Measurements from ENCODE around the gene DCAF17.
A peak's percentile ranks its signal among the peaks of the same experiment; 100 is the strongest.

The DCAF17 gene

DNA sequence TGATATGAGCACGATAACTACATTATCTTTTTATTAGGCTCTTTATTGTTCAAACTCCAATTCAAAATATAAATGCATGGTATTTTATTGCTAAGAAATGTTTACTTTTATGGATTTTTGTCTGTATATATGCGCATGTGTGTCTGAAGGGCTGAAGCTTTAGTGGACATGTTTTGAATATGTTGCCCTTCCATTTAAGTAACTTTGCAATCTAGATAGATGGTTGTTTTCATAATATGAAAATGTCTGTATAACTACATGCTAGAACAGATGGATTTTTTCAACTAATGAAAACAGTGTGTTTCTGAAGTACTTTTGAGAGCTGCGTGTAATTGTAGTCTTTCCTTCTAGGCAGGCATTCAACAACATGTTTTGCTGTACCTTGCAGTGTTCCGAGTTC, 18.7 kb downstream of the DCAF17 start (continued):
- TF ChIP-seq HOXC10 (CRISPR knock-in tag; IDR thresholded peaks at IDR 0.05) (no peak), ZNF670 (tag by site-specific recombination; IDR thresholded peaks at IDR 0.05; ENCODE audit: low read depth) (no peak), ZNF785 (tag by site-specific recombination; IDR thresholded peaks at IDR 0.05) (no peak), KLF10 (tag by site-specific recombination; IDR thresholded peaks at IDR 0.05) (no peak)

- Histone ChIP-seq H3K9me3 (ENCODE audit: control insufficient read depth, insufficient read depth, low read depth, low read length) (no peaks in the 10 kb centered on the region), H3K36me3 (ENCODE audit: control insufficient read depth in 2 of 2, insufficient read depth in 1 of 2, low read length in 2 of 2) (peaks cover 29 to 49% of the 10 kb centered on the region in 2 experiments), H3K4me1 (ENCODE audit: control insufficient read depth, insufficient read depth, low read length) (no peaks in the 10 kb centered on the region), H3K4me3 (ENCODE audit: low read depth, low read length) (no peak overlapping the region), H3K27ac (ENCODE audit: extremely low read depth, low read depth, low read length) (no peak overlapping the region)
- POLR2A ChIA-PET, result no interaction called here
- CTCF ChIA-PET, result no interaction called here
- TF ChIP-seq HOXC10 (CRISPR knock-in tag; IDR thresholded peaks at IDR 0.05), result no peak
- peak; percentile 76 for TF ChIP-seq ATF2 (tag by site-specific recombination; IDR thresholded peaks at IDR 0.05; ENCODE audit: low read depth)
Measured at GRCh38 chr2:171459498-171459897, 25.5 kb downstream of the DCAF17 start.

DNA sequence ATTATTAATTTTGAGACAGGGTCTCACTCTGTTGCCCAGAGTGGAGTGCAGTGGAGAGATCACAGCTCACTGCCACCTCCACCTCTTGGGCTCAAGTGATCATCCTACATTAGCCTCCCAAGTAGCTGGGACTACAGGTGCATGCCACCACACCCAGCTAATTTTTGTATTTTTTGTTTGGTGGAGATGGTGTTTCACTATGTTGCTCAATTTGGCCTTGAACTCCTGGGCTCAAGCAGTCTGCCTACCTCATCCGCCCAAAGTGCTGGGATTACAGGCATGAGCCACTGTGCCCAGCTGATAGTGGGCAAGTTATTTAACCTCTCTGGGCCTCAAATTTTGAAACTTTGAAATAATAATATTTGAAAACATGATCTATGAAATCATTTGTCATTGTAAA, 26.5 kb downstream of the DCAF17 start:
- no peak overlapping the region for H3K4me3 ChIP-seq (ENCODE audit: low read depth, low read length)
- CTCF ChIA-PET, result no interaction called here
- POLR2A ChIA-PET, result no interaction called here
- no peaks in the 10 kb centered on the region for H3K9me3 ChIP-seq (ENCODE audit: control insufficient read depth, insufficient read depth, low read depth, low read length)
- H3K36me3 ChIP-seq (ENCODE audit: control insufficient read depth in 2 of 2, insufficient read depth in 1 of 2, low read length in 2 of 2), result peaks cover 29 to 42% of the 10 kb centered on the region in 2 experiments
- H3K4me1 ChIP-seq (ENCODE audit: control insufficient read depth, insufficient read depth, low read length), result no peaks in the 10 kb centered on the region
- H3K27ac ChIP-seq (ENCODE audit: extremely low read depth, low read depth, low read length), result no peak overlapping the region
- TF ChIP-seq ZNF335 (tag by site-specific recombination; conservative IDR thresholded peaks at IDR 0.05), result no peak
- TF ChIP-seq, protein P1, sequence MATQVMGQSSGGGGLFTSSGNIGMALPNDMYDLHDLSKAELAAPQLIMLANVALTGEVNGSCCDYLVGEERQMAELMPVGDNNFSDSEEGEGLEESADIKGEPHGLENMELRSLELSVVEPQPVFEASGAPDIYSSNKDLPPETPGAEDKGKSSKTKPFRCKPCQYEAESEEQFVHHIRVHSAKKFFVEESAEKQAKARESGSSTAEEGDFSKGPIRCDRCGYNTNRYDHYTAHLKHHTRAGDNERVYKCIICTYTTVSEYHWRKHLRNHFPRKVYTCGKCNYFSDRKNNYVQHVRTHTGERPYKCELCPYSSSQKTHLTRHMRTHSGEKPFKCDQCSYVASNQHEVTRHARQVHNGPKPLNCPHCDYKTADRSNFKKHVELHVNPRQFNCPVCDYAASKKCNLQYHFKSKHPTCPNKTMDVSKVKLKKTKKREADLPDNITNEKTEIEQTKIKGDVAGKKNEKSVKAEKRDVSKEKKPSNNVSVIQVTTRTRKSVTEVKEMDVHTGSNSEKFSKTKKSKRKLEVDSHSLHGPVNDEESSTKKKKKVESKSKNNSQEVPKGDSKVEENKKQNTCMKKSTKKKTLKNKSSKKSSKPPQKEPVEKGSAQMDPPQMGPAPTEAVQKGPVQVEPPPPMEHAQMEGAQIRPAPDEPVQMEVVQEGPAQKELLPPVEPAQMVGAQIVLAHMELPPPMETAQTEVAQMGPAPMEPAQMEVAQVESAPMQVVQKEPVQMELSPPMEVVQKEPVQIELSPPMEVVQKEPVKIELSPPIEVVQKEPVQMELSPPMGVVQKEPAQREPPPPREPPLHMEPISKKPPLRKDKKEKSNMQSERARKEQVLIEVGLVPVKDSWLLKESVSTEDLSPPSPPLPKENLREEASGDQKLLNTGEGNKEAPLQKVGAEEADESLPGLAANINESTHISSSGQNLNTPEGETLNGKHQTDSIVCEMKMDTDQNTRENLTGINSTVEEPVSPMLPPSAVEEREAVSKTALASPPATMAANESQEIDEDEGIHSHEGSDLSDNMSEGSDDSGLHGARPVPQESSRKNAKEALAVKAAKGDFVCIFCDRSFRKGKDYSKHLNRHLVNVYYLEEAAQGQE (tag by site-specific recombination; IDR thresholded peaks at IDR 0.05), result no peak
- TF ChIP-seq ZNF19 (tag by site-specific recombination; IDR thresholded peaks at IDR 0.05; ENCODE audit: low read depth), result no peak
- TF ChIP-seq ZNF792 (tag by site-specific recombination; IDR thresholded peaks at IDR 0.05), result no peak
- TF ChIP-seq, protein P2, sequence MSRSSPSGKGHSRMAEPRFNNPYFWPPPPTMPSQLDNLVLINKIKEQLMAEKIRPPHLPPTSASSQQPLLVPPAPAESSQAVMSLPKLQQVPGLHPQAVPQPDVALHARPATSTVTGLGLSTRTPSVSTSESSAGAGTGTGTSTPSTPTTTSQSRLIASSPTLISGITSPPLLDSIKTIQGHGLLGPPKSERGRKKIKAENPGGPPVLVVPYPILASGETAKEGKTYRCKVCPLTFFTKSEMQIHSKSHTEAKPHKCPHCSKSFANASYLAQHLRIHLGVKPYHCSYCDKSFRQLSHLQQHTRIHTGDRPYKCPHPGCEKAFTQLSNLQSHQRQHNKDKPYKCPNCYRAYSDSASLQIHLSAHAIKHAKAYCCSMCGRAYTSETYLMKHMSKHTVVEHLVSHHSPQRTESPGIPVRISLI (tag by site-specific recombination; IDR thresholded peaks at IDR 0.05), result no peak
- TF ChIP-seq ZNF768 (tag by site-specific recombination; IDR thresholded peaks at IDR 0.05), result no peak

DNA sequence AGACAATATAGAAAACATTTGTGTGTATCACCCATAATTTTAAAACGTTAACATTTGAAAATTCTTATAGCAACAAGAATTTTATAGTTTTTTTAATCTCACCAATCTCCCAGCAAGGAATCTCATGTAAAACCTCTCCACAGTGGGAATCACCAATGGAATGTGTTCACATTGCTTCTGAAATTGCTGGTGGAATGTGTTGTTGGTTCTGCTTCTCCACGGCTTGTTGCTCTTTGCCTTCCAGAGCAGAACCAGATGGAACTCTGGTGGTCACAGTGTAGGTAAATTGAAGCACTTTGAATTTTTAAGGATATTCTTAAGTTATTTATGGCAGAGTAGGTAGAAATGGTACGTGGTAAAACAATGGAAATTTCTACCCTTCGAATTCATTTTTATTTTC, 35.1 kb downstream of the DCAF17 start:
- peaks cover 14 to 52% of the 10 kb centered on the region in 2 experiments; a peak in 2 of 3 replicates for H3K36me3 ChIP-seq (ENCODE audit: control insufficient read depth in 2 of 2, insufficient read depth in 1 of 2, low read length in 2 of 2)
- no peak for TF ChIP-seq ZNF555 (tag by site-specific recombination; conservative IDR thresholded peaks at IDR 0.05)
- no peak for TF ChIP-seq ZNF341 (tag by site-specific recombination; IDR thresholded peaks at IDR 0.05; ENCODE audit: low read depth)
- no peak for TF ChIP-seq SP3 (tag by site-specific recombination; IDR thresholded peaks at IDR 0.05)
- no peak for TF ChIP-seq ZNF214 (tag by site-specific recombination; IDR thresholded peaks at IDR 0.05; ENCODE audit: borderline replicate concordance)
- no peak for TF ChIP-seq ZNF404 (tag by site-specific recombination; IDR thresholded peaks at IDR 0.05)
- no peak for TF ChIP-seq ZNF843 (tag by site-specific recombination; IDR thresholded peaks at IDR 0.05)
- no peak for TF ChIP-seq ZNF416 (tag by site-specific recombination; IDR thresholded peaks at IDR 0.05)
- TF ChIP-seq HIC1 (tag by site-specific recombination; IDR thresholded peaks at IDR 0.05), result no peak
- TF ChIP-seq, protein P2 (tag by site-specific recombination; IDR thresholded peaks at IDR 0.05), result no peak
- TF ChIP-seq ZBTB1 (tag by site-specific recombination; IDR thresholded peaks at IDR 0.05), result no peak
- no peaks in the 10 kb centered on the region for H3K9me3 ChIP-seq (ENCODE audit: control insufficient read depth, insufficient read depth, low read depth, low read length)
- CTCF ChIA-PET, result no interaction called here
- no peak overlapping the region for H3K4me3 ChIP-seq (ENCODE audit: low read depth, low read length)
- H3K27ac ChIP-seq (ENCODE audit: extremely low read depth, low read depth, low read length), result no peak overlapping the region
- POLR2A ChIA-PET, result no interaction called here
- H3K4me1 ChIP-seq (ENCODE audit: control insufficient read depth, insufficient read depth, low read length), result no peaks in the 10 kb centered on the region

Measured in HEK293 (cell line).